HG02610 (cell line): ENCODE measurements around the gene IL32.
"Not testable (repeated sequence)": the region's sequence is repeated elsewhere in the genome, so short reads cannot be mapped to it uniquely, and the experiment has no call there.

Source experiments
- ATAC-seq: cut with Tn5 transposase; IDR thresholded peaks from one replicate; pipeline ENCODE4 v1.9.1; 2021; ENCODE audit warnings: mild to moderate bottlenecking, moderate library complexity; ENCODE audit not compliant: unreplicated experiment

The IL32 gene

DNA sequence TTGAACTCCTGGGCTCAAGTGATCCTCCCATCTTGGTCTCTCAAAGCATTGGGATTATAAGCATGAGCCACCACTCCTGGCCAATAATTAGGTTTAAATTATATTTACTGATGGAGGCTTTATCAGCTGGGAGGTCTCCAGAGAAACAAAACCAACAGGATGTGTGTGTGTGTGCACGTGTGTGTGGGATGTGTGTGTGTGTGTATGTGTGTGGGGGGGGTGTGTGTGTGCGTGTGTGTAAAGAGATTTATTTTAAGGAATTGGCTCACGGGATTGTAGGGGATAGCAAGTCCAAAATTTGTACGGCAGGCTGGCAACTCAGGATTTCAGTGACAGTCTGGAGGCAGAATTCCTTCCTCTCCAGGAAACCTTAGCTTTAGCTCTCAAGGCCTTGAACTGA is 14.4 kb upstream of the IL32 start:
- no peak for ATAC-seq

DNA sequence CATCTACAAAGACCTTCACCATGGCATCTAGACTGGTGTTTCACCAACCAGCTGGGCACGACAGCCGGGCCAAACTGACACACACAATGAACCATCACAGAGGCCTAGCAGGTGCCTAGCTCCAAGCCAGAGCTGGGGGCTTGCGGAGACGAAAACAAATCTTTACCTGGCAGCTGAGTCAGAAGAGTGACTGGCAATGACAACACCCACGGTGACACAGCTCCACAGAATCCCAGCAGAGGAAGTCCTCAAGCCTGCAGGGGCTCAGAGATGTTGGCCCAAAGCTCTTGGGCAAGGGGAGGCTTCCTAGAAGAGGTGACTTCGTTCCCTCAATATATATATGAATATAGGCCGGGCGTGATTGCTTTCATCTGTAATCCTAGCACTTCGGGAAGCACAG is 13.9 kb upstream of the IL32 start:
- ATAC-seq = no peak

DNA sequence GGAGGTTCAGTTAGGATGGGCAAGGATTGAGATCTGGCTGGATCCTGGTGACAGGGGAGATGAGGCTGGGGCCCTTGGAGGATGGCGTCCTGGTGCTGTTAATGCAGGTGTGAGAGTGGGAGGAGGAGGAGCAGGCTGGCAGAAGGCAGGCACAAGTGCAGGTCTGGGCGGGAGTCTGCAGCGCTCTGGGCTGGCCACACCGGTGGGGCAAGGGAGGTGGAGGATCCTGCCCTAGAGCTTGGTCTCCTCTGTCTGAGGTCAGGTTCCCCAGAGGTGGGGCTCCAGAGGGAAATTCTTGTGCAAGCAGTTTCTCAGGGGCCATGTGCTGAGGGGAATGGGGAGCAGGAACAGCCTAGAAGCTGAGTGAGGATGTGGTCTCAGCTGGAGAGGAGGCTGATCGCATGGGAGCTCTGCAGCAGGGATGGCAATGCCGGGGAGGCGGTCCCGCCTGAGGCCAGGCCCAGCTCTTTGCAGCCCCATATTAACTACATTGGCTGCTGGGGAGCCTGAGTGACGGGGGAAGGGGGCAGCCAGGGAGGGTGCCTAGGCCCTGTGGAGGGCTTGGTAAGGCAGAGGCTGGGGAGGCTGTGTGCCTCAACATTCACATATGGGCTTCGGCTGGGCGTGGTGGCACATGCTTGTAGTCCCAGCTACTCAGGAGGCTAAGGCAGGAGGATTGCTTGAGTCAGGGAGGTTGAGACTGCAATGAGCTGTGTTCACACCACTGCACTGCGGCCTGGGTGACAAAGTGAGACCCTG is 12.7 kb upstream of the IL32 start:
- not testable (repeated sequence) for ATAC-seq

DNA sequence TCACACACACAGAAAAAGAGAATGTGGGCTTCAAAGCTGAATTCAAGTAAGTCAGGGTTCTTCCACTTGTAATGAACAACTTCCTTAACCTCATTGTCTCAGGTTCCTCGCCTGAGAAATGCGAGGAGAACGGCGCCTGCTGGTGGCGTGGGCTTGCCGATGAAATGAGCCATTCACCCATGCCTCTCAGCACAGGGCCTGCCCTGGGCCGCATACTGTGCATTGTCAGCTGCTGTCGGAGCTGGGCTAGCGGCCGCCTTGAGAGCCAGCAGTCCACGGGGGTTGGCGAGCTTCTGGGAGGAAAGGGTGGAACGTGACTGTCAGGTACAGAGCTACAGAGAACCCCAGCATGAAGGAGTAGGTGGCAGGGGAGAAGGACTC is 12.1 kb upstream of the IL32 start:
- not testable (repeated sequence) for ATAC-seq

DNA sequence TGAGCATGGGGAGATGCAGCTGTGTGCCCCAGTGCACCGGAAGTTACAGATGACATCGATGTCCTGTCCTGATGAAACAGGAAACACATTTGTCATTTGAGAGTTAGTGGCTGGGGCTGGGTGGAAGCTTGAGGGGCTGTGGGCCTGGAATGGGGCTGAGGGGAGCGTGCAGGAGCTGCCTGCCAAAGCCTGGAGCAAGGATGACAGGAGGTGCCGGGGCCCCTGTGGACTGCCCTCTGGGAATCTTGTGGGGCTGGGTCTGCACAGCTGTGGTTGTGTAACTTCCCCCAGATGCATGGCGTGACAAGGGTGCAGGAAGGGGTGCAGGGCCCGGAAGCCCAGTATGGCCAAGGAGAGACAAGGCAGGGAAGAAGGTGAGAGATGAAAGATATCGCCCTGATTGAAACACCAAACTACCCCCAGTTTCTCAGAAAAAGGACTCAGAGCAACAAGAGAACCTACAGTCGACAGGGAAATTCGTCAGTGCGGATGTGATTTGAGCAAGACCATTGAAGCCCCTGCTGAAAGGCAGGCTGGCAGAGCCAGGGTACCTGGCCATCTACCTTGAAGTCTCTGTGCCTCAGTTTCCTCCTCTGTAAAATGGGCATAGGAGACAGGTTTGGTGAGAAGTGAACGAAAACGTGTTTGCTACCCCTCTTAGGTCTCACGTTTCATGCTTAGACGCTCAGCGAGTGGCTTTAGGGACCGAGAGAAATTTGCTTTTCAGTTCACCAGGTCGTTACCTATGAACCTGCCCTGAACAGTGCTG is 10.3 kb upstream of the IL32 start:
- no peak for ATAC-seq

DNA sequence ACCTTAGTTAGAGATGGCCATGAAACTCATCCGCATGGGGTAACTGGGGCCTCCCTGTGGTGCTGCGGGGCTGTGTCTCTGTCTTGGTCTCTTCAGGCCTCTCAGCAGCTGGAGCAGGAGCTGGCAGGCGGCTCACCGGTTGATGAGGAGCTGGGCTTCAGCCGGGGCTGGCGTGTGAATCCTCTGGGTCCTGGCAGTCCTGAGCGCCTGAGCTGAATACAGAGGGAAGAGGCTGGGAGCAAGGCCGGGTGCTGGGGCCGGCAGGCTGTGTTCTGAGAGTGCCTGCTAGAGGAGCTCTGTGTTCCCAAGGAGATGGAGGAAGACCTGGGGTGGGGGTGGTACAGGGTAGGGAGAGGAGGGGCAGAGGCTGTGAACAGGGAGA is 9.7 kb upstream of the IL32 start:
- not testable (repeated sequence) for ATAC-seq

DNA sequence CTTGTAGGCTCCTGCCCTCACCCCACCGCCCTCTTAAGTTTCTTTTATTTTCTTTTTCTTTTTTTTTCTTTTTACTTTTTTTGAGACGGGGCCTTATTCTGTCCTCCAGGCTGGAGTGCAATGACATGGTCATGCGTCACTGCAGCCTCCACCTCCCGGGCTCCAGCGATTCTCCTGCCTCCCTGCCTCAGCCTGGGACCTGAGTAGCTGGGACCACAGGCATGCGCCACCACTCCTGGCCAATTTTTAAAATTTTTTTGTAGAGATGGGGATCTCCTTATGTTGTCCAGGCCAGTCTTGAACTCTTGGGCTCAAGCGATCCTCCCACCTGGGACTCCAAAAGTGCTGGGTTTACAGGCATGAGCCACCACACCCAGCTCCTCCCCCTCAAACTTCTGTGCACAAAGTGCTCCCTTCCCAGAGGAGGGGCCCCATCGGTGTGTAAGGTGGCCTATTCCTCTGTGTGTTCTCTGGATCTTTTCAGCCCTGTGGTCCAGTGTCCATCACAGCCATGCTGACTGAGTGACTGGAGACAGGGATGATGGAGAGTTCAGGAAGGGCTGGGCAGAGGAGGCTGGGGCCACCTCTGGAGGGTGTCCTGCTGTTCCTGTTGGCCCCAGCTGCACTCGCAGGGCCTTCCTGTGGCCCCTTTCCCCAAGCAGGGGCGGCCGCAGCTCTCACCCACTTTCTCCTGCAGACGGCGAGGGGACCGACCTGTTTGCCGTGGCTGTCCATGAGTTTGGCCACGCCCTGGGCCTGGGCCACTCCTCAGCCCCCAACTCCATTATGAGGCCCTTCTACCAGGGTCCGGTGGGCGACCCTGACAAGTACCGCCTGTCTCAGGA is 8.9 kb upstream of the IL32 start:
- no peak for ATAC-seq

DNA sequence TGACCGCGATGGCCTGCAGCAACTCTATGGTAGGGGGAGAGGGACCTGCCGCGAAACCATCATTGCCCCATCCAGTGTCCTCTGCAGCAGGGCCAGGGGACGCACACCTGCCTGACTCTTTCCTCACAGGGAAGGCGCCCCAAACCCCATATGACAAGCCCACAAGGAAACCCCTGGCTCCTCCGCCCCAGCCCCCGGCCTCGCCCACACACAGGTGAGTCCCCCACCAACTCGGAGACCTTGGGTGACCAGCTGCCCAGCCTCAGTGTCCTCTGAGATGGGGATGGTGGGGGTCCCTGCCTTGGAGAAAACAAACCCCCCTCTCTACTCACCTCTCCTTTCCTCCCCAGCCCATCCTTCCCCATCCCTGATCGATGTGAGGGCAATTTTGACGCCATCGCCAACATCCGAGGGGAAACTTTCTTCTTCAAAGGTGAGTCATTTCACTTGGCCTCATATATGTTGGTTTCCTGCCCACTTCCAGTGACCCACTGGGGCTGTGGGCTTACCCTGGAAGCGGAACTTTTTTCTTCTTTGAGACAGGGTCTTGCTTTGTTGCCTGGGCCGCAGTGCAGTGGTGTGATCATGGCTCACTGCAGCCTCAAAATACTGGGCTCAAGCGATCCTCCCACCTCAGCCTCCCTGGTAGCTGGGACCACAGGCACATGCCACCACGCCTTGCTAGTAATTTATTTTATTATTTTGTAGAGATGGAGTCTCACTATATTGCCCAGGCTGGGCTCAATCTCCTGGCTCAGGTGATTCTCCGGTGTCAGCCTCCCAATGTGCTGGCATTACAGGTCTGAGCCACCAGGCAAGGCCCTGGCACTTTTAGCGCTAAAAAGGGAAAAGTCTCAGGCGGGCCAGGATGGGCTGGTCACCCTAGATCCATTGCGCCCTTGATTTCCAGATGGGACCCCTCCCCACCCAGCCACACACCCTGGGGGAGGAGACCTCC is 8.0 kb upstream of the IL32 start:
- ATAC-seq = no peak

DNA sequence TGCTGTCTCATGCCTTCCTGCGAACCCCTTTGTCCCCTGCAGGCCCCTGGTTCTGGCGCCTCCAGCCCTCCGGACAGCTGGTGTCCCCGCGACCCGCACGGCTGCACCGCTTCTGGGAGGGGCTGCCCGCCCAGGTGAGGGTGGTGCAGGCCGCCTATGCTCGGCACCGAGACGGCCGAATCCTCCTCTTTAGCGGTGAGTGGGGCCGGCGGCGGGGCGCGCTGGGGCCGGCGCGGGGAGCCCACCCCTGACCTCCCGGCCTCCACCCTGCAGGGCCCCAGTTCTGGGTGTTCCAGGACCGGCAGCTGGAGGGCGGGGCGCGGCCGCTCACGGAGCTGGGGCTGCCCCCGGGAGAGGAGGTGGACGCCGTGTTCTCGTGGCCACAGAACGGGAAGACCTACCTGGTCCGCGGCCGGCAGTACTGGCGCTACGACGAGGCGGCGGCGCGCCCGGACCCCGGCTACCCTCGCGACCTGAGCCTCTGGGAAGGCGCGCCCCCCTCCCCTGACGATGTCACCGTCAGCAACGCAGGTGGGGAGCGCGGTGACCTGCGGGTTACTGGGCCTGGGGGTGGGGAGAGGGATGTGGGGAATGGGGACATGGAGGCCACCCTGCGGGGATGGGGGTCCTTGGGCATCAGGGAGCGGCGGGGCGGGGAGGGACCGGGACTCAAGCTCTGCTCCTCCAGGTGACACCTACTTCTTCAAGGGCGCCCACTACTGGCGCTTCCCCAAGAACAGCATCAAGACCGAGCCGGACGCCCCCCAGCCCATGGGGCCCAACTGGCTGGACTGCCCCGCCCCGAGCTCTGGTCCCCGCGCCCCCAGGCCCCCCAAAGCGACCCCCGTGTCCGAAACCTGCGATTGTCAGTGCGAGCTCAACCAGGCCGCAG is 7.1 kb upstream of the IL32 start:
- ATAC-seq = no peak

DNA sequence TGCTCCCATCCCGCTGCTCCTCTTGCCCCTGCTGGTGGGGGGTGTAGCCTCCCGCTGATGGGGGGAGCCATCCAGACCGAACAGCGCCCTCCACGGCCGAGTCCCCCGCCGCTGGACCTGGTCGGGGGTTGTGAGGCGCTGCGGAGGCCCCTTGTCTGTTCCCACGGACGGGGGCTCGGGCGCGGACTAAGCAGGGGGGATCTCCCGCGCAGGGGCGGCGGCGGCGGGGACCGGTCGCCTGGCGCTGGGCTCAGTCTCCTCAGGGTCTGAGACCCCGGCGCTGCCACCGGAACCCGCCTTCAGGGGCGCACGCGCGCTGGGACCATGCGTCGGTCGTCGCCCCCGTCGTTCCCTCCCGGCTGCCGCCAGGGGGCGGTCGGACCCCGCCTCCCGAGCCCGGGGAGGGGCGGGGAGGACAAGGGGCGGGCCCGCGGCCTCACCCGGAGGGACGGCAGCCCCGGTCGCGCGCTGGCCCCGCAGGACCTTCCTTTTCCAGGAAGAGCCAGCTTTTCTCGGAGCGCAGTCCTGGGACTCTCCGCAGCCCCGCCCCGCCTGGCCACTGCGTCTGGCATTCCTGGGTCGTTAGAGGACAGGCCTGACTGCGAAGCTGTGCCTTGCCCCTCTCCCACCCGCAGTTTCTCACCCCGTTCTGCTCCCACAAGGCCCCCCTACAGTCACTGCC is 6.3 kb upstream of the IL32 start:
- peak; percentile 81 for ATAC-seq

DNA sequence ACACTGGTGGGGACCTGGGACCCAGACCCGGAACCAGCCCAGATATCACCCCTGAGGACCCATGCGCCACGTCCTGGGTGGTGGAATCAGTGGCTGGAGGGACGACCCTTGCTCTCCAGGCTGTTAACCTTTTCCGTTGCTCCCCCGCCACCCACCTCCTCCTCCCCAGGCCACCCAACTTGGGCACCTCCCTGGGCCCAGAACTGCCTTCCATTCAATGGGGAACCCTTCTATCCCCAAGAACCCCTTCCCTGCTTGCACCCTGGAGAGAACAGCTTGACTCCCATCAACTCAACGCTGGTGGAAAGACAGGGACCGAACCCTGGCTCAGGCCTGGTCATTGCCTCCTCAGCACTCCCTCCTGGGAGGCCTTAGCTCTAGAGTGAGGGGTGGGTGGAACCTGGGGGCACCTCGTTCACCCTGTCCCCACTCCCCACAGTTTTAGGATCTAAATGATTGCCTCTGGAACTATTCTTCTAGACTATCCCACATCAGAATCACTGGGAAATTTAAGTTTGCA is 5.7 kb upstream of the IL32 start:
- ATAC-seq = no peak

DNA sequence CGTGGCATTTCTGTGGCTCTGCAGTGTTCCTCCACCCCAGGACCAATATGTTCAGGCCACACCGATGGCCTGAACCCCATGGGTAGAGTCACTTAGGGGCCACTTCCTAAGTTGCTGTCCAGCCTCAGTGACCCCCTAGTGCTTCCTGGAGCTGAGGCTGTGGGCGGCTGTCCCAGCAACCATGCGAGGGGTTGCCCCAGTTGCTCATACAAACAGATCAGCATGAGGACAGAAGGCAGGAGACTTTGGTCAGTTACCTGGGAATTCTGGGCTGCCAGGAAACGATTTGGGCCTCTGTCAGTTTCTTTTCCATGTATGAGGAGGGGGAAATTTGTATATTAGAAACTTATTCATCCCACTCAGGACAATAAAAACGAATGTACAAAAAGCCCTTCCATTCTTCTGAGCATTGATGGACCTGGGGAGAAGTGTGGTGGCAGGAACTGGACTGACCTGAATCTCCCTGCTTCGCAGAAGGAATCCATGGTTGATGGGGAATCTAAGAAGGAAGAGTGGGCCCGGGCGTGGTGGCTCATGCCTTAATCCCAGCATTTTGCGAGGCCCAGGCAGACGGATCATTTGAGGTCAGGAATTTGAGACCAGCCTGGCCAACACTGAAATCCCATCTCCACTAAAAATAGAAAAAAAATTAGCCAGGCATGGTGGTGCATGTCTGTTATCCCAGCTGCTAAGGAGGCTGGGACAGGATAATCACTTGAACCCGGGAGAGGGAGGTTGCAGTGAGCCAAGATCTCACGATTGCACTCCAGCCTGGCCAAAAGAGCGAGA is 4.9 kb upstream of the IL32 start:
- ATAC-seq = no peak

DNA sequence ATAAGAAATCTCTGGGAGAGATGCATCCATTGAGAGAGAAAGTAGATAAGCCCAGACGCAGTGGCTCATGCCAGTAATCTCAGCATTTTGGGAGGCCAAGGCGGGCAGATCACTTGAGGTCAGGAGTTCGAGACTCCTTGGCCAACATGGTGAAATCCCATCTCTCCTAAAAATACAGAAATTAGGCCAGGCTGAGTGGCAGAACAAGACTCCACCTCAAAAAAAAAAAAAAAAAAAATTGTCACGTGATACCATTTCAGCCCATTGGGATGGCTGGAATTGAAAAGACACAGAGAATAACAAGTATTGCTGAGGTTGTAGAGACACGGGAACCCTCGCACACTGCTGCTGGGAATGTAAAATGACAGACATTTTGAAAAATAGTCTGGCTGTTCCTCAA is 2.9 kb upstream of the IL32 start:
- ATAC-seq = no peak

DNA sequence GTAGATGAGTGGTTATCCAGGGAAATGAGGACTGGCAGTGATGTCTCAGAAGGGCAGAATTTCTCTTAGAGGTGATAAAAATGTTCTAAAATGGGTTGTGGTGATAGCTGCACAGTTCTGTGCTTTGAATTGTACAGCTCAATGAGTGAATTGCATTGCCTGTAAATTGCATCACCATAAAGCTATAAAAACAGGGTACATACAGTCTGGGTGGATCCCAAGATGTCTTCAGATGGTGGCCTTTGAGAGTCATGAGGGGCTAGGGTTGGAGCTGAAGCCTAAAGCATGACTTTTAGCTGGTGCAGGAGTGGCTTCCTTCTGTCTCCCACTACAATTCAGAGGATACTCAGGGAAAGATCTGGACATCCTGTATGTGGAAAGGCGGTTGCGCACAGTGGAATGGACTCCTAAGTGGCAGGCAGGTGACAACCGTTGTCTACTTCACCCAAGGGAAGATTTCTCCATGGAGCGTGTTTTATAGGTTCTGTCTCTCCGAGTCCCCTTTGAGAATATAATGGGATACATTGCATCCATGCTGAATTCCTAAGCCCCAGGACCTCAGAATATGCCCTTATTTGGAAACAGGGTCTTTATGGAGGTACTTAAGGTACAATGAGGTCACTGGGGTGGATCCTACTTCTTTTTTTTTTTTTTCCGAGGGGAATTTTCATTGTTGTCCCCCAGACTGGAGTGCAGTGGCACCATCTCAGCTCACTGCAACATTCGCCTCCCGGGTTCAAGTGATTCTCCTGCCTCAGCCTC is 1.6 kb upstream of the IL32 start:
- no peak for ATAC-seq

DNA sequence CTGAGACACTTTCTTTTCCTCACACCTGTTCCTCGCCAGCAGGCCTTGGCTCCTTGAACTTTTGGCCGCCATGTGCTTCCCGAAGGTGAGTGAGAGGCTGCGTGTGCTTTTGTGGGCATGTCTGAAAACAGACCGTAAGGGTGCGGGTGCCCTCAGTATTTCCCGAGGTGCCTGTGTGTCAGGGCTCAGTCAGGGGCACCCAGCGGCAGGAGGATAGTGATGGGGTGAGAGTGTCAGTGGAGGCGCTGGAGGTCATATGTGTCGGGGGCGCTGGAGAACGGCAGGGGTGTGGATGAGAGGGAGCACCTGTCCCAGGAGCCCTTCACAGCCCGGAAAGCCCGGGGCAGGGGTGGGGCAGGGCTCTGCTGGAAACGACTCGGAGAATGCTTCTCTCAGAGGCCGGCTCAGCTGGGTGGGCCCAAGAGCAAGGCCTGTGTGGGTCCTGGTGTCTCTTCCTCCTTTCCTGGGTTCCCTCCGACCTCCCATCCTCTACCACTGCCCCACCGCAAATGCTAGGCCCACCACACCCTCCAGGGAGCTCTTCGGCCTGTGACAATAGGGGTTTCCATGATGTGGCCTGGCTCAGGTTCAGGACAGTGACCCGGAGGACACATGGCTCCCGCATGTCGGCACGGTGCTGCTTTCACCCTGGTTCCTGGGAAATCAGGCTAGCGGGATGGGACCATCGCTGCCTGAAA is 451 bp downstream of the IL32 start:
- ATAC-seq = no peak

DNA sequence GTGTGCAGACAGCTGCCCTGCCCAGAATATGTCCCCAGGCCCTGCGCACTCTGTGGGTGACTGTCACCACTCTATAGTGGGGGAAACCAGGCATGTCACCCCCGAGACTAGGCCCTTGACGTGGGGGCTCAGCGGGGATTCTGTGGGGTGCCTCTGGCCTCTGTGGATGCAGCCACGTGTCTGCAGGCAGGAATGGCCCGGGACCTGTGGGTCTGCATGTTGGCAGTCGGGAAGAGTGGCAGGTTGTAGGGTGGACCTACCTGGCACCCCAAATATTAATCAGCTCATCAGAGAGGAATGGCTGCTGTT is 954 bp downstream of the IL32 start:
- no peak for ATAC-seq

DNA sequence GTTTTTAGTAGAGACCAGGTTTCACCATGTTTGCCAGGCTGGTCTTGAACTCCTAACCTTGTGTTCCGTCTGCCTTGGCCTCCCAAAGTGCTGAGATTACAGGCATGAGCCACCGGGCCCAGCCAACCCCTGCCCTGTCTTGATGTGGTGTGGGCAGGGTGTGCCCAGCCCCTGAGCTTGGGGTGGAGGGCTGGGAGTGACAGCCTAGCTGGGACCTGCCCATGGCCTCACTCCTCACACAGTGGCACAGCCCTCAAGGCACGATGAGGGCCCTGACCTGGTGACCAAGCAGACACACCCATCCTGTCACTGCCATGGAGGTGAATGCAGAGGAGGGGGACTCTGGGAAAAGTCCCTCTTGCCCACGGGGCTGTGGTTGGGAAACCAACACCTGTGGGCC is 3.0 kb downstream of the IL32 start:
- ATAC-seq = no peak
